ENCODE data around the gene ATRIP.

The ATRIP gene

GRCh38 chr3:48422272-48422671 lies 24.3 kb upstream of the ATRIP start:
- POLR2A ChIA-PET = no interaction called here
- no peak for DNase-seq (ENCODE audit: low read depth, low spot score)
- no peak overlapping the region for H3K4me3 ChIP-seq (ENCODE audit: low read depth, low read length)
- CTCF ChIA-PET = interaction anchor here (1.0 to 16.2 kb wide), 5 partner anchors 10 to 147 kb away, joined by 4 to 749 read pairs (median 10); partner anchors contain the start of genes CCDC51 and TMA7
- no peak for TF ChIP-seq CTCF (IDR thresholded peaks at IDR 0.05; ENCODE audit: insufficient read depth, low read length, missing control alignments)

- ChIA-PET CTCF (interaction anchor here (1.0 to 16.2 kb wide), 5 partner anchors 10 to 148 kb away, joined by 4 to 749 read pairs (median 10); partner anchors contain the start of genes CCDC51 and TMA7), POLR2A (no interaction called here)
- H3K4me3 ChIP-seq (ENCODE audit: low read depth, low read length) = no peak overlapping the region
- no peak for DNase-seq (ENCODE audit: low read depth, low spot score)
- TF ChIP-seq CTCF (IDR thresholded peaks at IDR 0.05; ENCODE audit: insufficient read depth, low read length, missing control alignments) = no peak
Measured at GRCh38 chr3:48422681-48423080, 23.9 kb upstream of the ATRIP start.

GRCh38 chr3:48423241-48423882 lies 23.2 kb upstream of the ATRIP start:
- POLR2A ChIA-PET = no interaction called here
- CTCF ChIA-PET = interaction anchor here (1.1 to 16.2 kb wide), 5 partner anchors 9 to 18 kb away, joined by 4 to 749 read pairs (median 10); partner anchors contain the start of genes CCDC51 and TMA7
- no peak overlapping the region for H3K4me3 ChIP-seq (ENCODE audit: low read depth, low read length)
- no peak for TF ChIP-seq CTCF (IDR thresholded peaks at IDR 0.05; ENCODE audit: insufficient read depth, low read length, missing control alignments)
- no peak for DNase-seq (ENCODE audit: low read depth, low spot score)

GRCh38 chr3:48423883-48424695 lies 22.4 kb upstream of the ATRIP start:
- TF ChIP-seq CTCF (IDR thresholded peaks at IDR 0.05; ENCODE audit: insufficient read depth, low read length, missing control alignments) = no peak
- ChIA-PET CTCF (interaction anchor here (1.1 to 16.2 kb wide), 4 partner anchors 10 to 18 kb away, joined by 4 to 749 read pairs (median 41); partner anchors contain the start of genes CCDC51 and TMA7), POLR2A (no interaction called here)
- no peak overlapping the region for H3K4me3 ChIP-seq (ENCODE audit: low read depth, low read length)
- DNase-seq (ENCODE audit: low read depth, low spot score) = no peak

- TF ChIP-seq CTCF (IDR thresholded peaks at IDR 0.05; ENCODE audit: insufficient read depth, low read length, missing control alignments) = no peak
- ChIA-PET POLR2A (no interaction called here), CTCF (interaction anchor here (7.0 to 17.0 kb wide), 3 partner anchors 11 to 153 kb away, joined by 77 to 948 read pairs (median 749); no protein-coding TSS in a partner anchor)
- no peak overlapping the region for H3K4me3 ChIP-seq (ENCODE audit: low read depth, low read length)
- DNase-seq (ENCODE audit: low read depth, low spot score) = no peak
Measured at GRCh38 chr3:48425281-48425812, 21.2 kb upstream of the ATRIP start.
